GM23338 (cell line): Measurements from ENCODE around the gene CNGA1. TPM values are rescaled to one million over a fixed set of nuclear protein-coding genes. Genes with fewer than 3 reads are reported as not detected.

Experiments used
- ATAC-seq: fragments of 200-7000 bp; cut with Tn5 transposase; 3 replicates; pipeline ENCODE4 v1.9.1; 2020
- DNase-seq: peaks from one replicate; pipeline ENCODE4 v3.0.0-alpha.2; 2015; ENCODE audit warnings: low spot score
- H2AFZ ChIP-seq: fragments of 200-600 bp; sonication (generic); 2 replicates; pipeline ENCODE4 v1.8.0; 2016; ENCODE audit warnings: antibody characterized with exemption, mild to moderate bottlenecking, moderate library complexity
- H3F3A ChIP-seq: fragments of 200-600 bp; sonication (generic); replicated peaks from 2 replicates; pipeline ENCODE4 v1.8.0; 2017; ENCODE audit warnings: antibody characterized with exemption, mixed run types, low read depth
- H3K27ac ChIP-seq: fragments of 200-600 bp; sonication (generic); 2 replicates; pipeline ENCODE4 v1.6.1; 2016; ENCODE audit warnings: low read depth
- H3K27me3 ChIP-seq: fragments of 200-600 bp; sonication (generic); 2 replicates; pipeline ENCODE4 v1.8.0; 2016; ENCODE audit warnings: mild to moderate bottlenecking, mixed run types, moderate library complexity; ENCODE audit not compliant: insufficient read depth
- H3K36me3 ChIP-seq: fragments of 200-600 bp; sonication (generic); 2 replicates; pipeline ENCODE4 v1.8.0; 2016; ENCODE audit warnings: mild to moderate bottlenecking; ENCODE audit not compliant: insufficient read depth
- H3K4me1 ChIP-seq: fragments of 200-600 bp; sonication (generic); 2 replicates; pipeline ENCODE4 v1.8.0; 2016; ENCODE audit warnings: mild to moderate bottlenecking, moderate library complexity; ENCODE audit not compliant: insufficient read depth
- H3K4me2 ChIP-seq: fragments of 200-600 bp; sonication (generic); 2 replicates; pipeline ENCODE4 v1.7.1; 2017; ENCODE audit warnings: mixed run types
- H3K4me3 ChIP-seq: fragments of 200-600 bp; sonication (generic); 2 replicates; pipeline ENCODE4 v1.6.1; 2016; ENCODE audit warnings: mixed run types
- H3K79me2 ChIP-seq: fragments of 200-600 bp; sonication (generic); replicated peaks from 2 replicates; pipeline ENCODE4 v1.8.0; 2017; ENCODE audit warnings: mild to moderate bottlenecking; ENCODE audit not compliant: insufficient read depth
- H3K9me2 ChIP-seq: fragments of 200-600 bp; sonication (generic); 2 replicates; pipeline ENCODE4 v1.8.0; 2017; ENCODE audit not compliant: insufficient read depth
- H4K20me1 ChIP-seq: fragments of 200-600 bp; sonication (generic); replicated peaks from 2 replicates; pipeline ENCODE4 v1.8.0; 2017; ENCODE audit warnings: mild to moderate bottlenecking; ENCODE audit not compliant: insufficient read depth
- H3K27ac Mint-ChIP-seq: 2 replicates; pipeline ENCODE4 v1.8.0; 2020; ENCODE audit warnings: inconsistent platforms, mild to moderate bottlenecking, moderate library complexity, mixed read lengths
- H3K27me3 Mint-ChIP-seq: 3 replicates; pipeline ENCODE4 v1.8.0; 2022; ENCODE audit warnings: low read depth, mild to moderate bottlenecking, moderate library complexity, mixed read lengths, inconsistent platforms; ENCODE audit not compliant: insufficient read depth, poor library complexity
- H3K36me3 Mint-ChIP-seq: 3 replicates; pipeline ENCODE4 v1.8.0; 2021; ENCODE audit warnings: low read depth, mild to moderate bottlenecking, inconsistent platforms, moderate library complexity, mixed read lengths
- H3K4me1 Mint-ChIP-seq: 3 replicates; pipeline ENCODE4 v1.8.0; 2020; ENCODE audit warnings: mild to moderate bottlenecking, inconsistent platforms, mixed read lengths
- H3K4me3 Mint-ChIP-seq: 3 replicates; pipeline ENCODE4 v1.8.0; 2021; ENCODE audit warnings: moderate library complexity, mild to moderate bottlenecking, inconsistent platforms, mixed read lengths
- H3K9me3 Mint-ChIP-seq: 3 replicates; pipeline ENCODE4 v1.8.0; 2020; ENCODE audit warnings: moderate library complexity, mild to moderate bottlenecking, inconsistent platforms, mixed read lengths
- CREB1 ChIP-seq: fragments of 250-450 bp; sonication (Bioruptor Pico); IDR thresholded peaks from 2 replicates; pipeline ENCODE4 v1.5.0; 2020; ENCODE audit warnings: low read depth, mild to moderate bottlenecking, moderate library complexity
- EZH2 ChIP-seq: fragments of 200-600 bp; sonication (generic); IDR thresholded peaks from one replicate; pipeline ENCODE4 v1.8.0; 2017; ENCODE audit warnings: antibody characterized with exemption, mild to moderate bottlenecking, low read depth; ENCODE audit not compliant: unreplicated experiment
- EZH2phosphoT487 ChIP-seq: fragments of 200-600 bp; sonication (generic); IDR thresholded peaks from one replicate; pipeline ENCODE4 v1.8.1; 2018; ENCODE audit warnings: antibody characterized with exemption; ENCODE audit not compliant: unreplicated experiment
- JUNB ChIP-seq: IDR thresholded peaks from one replicate; pipeline ENCODE4 v1.6.1; 2016; ENCODE audit warnings: antibody characterized with exemption; ENCODE audit not compliant: unreplicated experiment
- NANOG ChIP-seq: IDR thresholded peaks from 2 replicates; pipeline ENCODE4 v1.6.1; 2016; ENCODE audit warnings: antibody characterized with exemption, borderline replicate concordance
- POLR2AphosphoS5 ChIP-seq: IDR thresholded peaks from 2 replicates; pipeline ENCODE4 v1.6.1; 2016; ENCODE audit warnings: antibody characterized with exemption, low read depth
- STAT1 ChIP-seq: IDR thresholded peaks from one replicate; pipeline ENCODE4 v1.6.1; 2016; ENCODE audit warnings: antibody characterized with exemption; ENCODE audit not compliant: unreplicated experiment
- ZNF114 ChIP-seq: fragments of 250-450 bp; sonication (Bioruptor Pico); IDR thresholded peaks from 2 replicates; pipeline ENCODE4 v1.5.0; 2020; ENCODE audit warnings: mild to moderate bottlenecking, moderate library complexity
- ZNF331 ChIP-seq: fragments of 250-450 bp; sonication (Bioruptor Pico); IDR thresholded peaks from 2 replicates; pipeline ENCODE4 v1.5.0; 2020; ENCODE audit warnings: low read depth, mild to moderate bottlenecking, moderate library complexity
- polyA plus RNA-seq: library from polyadenylated mRNA; unstranded; fragments of >200 nt; fragmentation: Nextera tagmentation; extraction: Ambion mirVana; gene quantifications from 2 replicates; pipeline ENCODE4 v1.2.1, GENCODE V29; 2016
- total RNA-seq: library from RNA; depleted of rRNA; stranded (reverse); fragments of >200 nt; shearing (Covaris generic); gene quantifications from 2 replicates; pipeline ENCODE4 v1.2.3, GENCODE V29; 2014
- TF ChIP-seq, protein P1 (sequence below): IDR thresholded peaks from one replicate; pipeline ENCODE4 v1.6.1; 2018; ENCODE audit warnings: antibody characterized with exemption; ENCODE audit not compliant: unreplicated experiment
- TF ChIP-seq, protein P2 (sequence below): IDR thresholded peaks from 2 replicates; pipeline ENCODE4 v1.6.1; 2016; ENCODE audit warnings: antibody characterized with exemption
- TF ChIP-seq, protein P3 (sequence below): fragments of 250-450 bp; sonication (Bioruptor Pico); IDR thresholded peaks from 2 replicates; pipeline ENCODE4 v1.5.0; 2020; ENCODE audit warnings: mild to moderate bottlenecking, moderate library complexity
- TF ChIP-seq, protein P4 (sequence below), 2 experiments: fragments of 200-600 bp in 1 of 2; sonication (generic) in 1 of 2; conservative IDR thresholded peaks; 2 replicates each; pipeline versions ENCODE4 v1.5.1 to v1.6.1; 2016 to 2017; ENCODE audit warnings: antibody characterized with exemption in 2 of 2, low read depth in 2 of 2, mild to moderate bottlenecking in 2 of 2, moderate library complexity in 1 of 2

Gene CNGA1
- total and polyA plus RNA-seq, 2 experiments from 2014 or later: 3.3 to 4.9 TPM

DNA sequence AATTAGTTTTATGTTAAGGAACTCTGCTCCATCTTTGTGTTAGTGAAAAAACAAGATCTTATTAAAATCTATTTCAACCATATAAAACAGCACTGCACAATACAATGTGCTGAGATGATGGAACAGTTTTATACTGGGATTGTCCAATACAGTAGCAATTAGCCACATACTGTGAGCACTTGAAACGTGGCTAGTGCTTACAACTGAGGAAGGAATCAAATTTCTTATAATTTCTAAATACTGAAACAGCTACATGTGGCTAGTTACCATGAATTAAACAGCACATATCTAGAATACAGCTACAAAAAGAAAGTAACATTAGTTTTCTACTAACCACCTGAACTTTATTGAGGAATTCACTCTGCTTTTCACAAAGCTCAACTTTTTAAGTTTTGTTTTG lies 116.8 kb downstream of the CNGA1 start:
- Histone ChIP-seq H3K4me1 (no peaks in the 10 kb centered on the region), H3K4me2 (no peak overlapping the region), H3K79me2 (0 out of 2 replicates have a peak, but pooled peaks cover 5% of the 10 kb centered on the region), H2AFZ (no peak overlapping the region), H3K9me2 (no peaks in the 10 kb centered on the region), H3K36me3 (peaks cover 58% of the 10 kb centered on the region), H3F3A (no peaks in the 10 kb centered on the region), H3K27ac (no peak overlapping the region), H3K4me3 (no peak overlapping the region), H4K20me1 (no peaks in the 10 kb centered on the region), H3K27me3 (no peaks in the 10 kb centered on the region)
- Mint-ChIP-seq H3K4me3 (no peak overlapping the region), H3K36me3 (peaks cover 63% of the 10 kb centered on the region), H3K4me1 (0 out of 3 replicates have a peak, but pooled peaks cover under 1% of the 10 kb centered on the region), H3K27me3 (no peaks in the 10 kb centered on the region), H3K9me3 (no peaks in the 10 kb centered on the region), H3K27ac (no peak overlapping the region)
- TF ChIP-seq, protein P1, sequence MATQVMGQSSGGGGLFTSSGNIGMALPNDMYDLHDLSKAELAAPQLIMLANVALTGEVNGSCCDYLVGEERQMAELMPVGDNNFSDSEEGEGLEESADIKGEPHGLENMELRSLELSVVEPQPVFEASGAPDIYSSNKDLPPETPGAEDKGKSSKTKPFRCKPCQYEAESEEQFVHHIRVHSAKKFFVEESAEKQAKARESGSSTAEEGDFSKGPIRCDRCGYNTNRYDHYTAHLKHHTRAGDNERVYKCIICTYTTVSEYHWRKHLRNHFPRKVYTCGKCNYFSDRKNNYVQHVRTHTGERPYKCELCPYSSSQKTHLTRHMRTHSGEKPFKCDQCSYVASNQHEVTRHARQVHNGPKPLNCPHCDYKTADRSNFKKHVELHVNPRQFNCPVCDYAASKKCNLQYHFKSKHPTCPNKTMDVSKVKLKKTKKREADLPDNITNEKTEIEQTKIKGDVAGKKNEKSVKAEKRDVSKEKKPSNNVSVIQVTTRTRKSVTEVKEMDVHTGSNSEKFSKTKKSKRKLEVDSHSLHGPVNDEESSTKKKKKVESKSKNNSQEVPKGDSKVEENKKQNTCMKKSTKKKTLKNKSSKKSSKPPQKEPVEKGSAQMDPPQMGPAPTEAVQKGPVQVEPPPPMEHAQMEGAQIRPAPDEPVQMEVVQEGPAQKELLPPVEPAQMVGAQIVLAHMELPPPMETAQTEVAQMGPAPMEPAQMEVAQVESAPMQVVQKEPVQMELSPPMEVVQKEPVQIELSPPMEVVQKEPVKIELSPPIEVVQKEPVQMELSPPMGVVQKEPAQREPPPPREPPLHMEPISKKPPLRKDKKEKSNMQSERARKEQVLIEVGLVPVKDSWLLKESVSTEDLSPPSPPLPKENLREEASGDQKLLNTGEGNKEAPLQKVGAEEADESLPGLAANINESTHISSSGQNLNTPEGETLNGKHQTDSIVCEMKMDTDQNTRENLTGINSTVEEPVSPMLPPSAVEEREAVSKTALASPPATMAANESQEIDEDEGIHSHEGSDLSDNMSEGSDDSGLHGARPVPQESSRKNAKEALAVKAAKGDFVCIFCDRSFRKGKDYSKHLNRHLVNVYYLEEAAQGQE: no peak
- TF ChIP-seq ZNF114 (CRISPR knock-in tag) (no peak), POLR2AphosphoS5 (no peak), STAT1 (no peak), EZH2phosphoT487 (no peak), NANOG (no peak), CREB1 (CRISPR knock-in tag) (no peak), JUNB (no peak), ZNF331 (CRISPR knock-in tag) (no peak), EZH2 (no peak)
- TF ChIP-seq, protein P2, sequence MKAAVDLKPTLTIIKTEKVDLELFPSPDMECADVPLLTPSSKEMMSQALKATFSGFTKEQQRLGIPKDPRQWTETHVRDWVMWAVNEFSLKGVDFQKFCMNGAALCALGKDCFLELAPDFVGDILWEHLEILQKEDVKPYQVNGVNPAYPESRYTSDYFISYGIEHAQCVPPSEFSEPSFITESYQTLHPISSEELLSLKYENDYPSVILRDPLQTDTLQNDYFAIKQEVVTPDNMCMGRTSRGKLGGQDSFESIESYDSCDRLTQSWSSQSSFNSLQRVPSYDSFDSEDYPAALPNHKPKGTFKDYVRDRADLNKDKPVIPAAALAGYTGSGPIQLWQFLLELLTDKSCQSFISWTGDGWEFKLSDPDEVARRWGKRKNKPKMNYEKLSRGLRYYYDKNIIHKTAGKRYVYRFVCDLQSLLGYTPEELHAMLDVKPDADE: no peak
- TF ChIP-seq, protein P3, sequence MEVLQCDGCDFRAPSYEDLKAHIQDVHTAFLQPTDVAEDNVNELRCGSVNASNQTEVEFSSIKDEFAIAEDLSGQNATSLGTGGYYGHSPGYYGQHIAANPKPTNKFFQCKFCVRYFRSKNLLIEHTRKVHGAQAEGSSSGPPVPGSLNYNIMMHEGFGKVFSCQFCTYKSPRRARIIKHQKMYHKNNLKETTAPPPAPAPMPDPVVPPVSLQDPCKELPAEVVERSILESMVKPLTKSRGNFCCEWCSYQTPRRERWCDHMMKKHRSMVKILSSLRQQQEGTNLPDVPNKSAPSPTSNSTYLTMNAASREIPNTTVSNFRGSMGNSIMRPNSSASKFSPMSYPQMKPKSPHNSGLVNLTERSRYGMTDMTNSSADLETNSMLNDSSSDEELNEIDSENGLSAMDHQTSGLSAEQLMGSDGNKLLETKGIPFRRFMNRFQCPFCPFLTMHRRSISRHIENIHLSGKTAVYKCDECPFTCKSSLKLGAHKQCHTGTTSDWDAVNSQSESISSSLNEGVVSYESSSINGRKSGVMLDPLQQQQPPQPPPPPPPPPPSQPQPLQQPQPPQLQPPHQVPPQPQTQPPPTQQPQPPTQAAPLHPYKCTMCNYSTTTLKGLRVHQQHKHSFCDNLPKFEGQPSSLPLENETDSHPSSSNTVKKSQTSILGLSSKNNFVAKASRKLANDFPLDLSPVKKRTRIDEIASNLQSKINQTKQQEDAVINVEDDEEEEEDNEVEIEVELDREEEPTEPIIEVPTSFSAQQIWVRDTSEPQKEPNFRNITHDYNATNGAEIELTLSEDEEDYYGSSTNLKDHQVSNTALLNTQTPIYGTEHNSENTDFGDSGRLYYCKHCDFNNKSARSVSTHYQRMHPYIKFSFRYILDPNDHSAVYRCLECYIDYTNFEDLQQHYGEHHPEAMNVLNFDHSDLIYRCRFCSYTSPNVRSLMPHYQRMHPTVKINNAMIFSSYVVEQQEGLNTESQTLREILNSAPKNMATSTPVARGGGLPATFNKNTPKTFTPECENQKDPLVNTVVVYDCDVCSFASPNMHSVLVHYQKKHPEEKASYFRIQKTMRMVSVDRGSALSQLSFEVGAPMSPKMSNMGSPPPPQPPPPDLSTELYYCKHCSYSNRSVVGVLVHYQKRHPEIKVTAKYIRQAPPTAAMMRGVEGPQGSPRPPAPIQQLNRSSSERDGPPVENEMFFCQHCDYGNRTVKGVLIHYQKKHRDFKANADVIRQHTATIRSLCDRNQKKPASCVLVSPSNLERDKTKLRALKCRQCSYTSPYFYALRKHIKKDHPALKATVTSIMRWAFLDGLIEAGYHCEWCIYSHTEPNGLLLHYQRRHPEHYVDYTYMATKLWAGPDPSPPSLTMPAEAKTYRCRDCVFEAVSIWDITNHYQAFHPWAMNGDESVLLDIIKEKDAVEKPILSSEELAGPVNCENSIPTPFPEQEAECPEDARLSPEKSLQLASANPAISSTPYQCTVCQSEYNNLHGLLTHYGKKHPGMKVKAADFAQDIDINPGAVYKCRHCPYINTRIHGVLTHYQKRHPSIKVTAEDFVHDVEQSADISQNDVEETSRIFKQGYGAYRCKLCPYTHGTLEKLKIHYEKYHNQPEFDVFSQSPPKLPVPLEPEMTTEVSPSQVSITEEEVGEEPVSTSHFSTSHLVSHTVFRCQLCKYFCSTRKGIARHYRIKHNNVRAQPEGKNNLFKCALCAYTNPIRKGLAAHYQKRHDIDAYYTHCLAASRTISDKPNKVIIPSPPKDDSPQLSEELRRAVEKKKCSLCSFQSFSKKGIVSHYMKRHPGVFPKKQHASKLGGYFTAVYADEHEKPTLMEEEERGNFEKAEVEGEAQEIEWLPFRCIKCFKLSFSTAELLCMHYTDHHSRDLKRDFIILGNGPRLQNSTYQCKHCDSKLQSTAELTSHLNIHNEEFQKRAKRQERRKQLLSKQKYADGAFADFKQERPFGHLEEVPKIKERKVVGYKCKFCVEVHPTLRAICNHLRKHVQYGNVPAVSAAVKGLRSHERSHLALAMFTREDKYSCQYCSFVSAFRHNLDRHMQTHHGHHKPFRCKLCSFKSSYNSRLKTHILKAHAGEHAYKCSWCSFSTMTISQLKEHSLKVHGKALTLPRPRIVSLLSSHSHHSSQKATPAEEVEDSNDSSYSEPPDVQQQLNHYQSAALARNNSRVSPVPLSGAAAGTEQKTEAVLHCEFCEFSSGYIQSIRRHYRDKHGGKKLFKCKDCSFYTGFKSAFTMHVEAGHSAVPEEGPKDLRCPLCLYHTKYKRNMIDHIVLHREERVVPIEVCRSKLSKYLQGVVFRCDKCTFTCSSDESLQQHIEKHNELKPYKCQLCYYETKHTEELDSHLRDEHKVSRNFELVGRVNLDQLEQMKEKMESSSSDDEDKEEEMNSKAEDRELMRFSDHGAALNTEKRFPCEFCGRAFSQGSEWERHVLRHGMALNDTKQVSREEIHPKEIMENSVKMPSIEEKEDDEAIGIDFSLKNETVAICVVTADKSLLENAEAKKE (CRISPR knock-in tag): no peak
- TF ChIP-seq, protein P4, sequence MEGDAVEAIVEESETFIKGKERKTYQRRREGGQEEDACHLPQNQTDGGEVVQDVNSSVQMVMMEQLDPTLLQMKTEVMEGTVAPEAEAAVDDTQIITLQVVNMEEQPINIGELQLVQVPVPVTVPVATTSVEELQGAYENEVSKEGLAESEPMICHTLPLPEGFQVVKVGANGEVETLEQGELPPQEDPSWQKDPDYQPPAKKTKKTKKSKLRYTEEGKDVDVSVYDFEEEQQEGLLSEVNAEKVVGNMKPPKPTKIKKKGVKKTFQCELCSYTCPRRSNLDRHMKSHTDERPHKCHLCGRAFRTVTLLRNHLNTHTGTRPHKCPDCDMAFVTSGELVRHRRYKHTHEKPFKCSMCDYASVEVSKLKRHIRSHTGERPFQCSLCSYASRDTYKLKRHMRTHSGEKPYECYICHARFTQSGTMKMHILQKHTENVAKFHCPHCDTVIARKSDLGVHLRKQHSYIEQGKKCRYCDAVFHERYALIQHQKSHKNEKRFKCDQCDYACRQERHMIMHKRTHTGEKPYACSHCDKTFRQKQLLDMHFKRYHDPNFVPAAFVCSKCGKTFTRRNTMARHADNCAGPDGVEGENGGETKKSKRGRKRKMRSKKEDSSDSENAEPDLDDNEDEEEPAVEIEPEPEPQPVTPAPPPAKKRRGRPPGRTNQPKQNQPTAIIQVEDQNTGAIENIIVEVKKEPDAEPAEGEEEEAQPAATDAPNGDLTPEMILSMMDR (conservative IDR thresholded peaks at IDR 0.05; ENCODE audit: low read depth in 2 of 2): no peak
- DNase-seq: no peak
- ATAC-seq: no peak
